Measurements from ENCODE around the gene VTI1A. TPM values are rescaled to one million over a fixed set of nuclear protein-coding genes. Genes with fewer than 3 reads are reported as not detected.

VTI1A gene
- total RNA-seq, 1 donor from 2014 or later, result 33.3 TPM

DNA sequence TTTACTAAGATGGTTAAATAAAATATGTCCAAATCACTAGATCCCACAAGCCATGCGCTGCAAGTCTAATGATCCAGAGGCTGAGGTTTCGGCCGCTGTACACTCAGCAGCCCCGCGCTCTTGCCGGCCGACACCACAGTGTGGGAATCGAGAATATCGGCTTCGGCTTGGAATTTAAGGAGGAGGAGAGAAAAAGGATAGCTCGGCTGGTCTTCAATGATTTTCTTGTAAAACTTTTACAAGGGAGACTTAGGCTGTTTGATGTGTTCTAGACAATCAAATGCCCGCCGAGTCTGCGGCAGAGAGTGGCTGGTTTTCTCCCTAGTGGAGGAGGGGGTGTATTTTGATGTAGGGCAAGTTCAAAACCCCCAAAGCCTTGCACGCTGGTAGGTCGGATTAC lies 384.8 kb downstream of the VTI1A start:
- Histone ChIP-seq H3K4me1 (ENCODE audit: insufficient read depth, low read length) (peaks cover 2% of the 10 kb centered on the region), H3K4me3 (ENCODE audit: insufficient read depth, low read depth, low read length) (no peak overlapping the region), H3K27ac (ENCODE audit: low read depth, low read length) (no peak overlapping the region), H3K36me3 (ENCODE audit: insufficient read depth, low read length) (no peaks in the 10 kb centered on the region), H2AFZ (ENCODE audit: low read depth, low read length) (no peak overlapping the region), H3K79me2 (ENCODE audit: insufficient read depth, low read length) (no peaks in the 10 kb centered on the region), H3K4me2 (ENCODE audit: low read length) (no peak overlapping the region), H3K27me3 (ENCODE audit: insufficient read depth, low read length) (no peaks in the 10 kb centered on the region), H3K9ac (ENCODE audit: low read length) (no peak overlapping the region), H4K20me1 (ENCODE audit: insufficient read depth, low read length) (no peaks in the 10 kb centered on the region), H3K9me3 (ENCODE audit: insufficient read depth, low read depth, low read length) (no peaks in the 10 kb centered on the region)
- Mint-ChIP-seq H3K36me3 (ENCODE audit: low read depth, unreplicated experiment) (peaks cover 6% of the 10 kb centered on the region), H3K9me3 (ENCODE audit: unreplicated experiment) (no peaks in the 10 kb centered on the region), H3K4me1 (ENCODE audit: low read depth, unreplicated experiment) (peaks cover 18% of the 10 kb centered on the region), H3K4me3 (ENCODE audit: unreplicated experiment) (no peak overlapping the region), H3K27ac (ENCODE audit: unreplicated experiment) (no peak overlapping the region), H3K27me3 (ENCODE audit: low read depth, unreplicated experiment) (peaks cover 6% of the 10 kb centered on the region)
- TF ChIP-seq, protein P1, sequence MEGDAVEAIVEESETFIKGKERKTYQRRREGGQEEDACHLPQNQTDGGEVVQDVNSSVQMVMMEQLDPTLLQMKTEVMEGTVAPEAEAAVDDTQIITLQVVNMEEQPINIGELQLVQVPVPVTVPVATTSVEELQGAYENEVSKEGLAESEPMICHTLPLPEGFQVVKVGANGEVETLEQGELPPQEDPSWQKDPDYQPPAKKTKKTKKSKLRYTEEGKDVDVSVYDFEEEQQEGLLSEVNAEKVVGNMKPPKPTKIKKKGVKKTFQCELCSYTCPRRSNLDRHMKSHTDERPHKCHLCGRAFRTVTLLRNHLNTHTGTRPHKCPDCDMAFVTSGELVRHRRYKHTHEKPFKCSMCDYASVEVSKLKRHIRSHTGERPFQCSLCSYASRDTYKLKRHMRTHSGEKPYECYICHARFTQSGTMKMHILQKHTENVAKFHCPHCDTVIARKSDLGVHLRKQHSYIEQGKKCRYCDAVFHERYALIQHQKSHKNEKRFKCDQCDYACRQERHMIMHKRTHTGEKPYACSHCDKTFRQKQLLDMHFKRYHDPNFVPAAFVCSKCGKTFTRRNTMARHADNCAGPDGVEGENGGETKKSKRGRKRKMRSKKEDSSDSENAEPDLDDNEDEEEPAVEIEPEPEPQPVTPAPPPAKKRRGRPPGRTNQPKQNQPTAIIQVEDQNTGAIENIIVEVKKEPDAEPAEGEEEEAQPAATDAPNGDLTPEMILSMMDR (IDR thresholded peaks at IDR 0.05; ENCODE audit: insufficient read depth, low read depth, low read length), result no peak
- TF ChIP-seq EZH2 (IDR thresholded peaks at IDR 0.05; ENCODE audit: insufficient read depth, low read length), result no peak
- no peak for DNase-seq (ENCODE audit: low read depth)
- FAIRE-seq, result no peak

DNA sequence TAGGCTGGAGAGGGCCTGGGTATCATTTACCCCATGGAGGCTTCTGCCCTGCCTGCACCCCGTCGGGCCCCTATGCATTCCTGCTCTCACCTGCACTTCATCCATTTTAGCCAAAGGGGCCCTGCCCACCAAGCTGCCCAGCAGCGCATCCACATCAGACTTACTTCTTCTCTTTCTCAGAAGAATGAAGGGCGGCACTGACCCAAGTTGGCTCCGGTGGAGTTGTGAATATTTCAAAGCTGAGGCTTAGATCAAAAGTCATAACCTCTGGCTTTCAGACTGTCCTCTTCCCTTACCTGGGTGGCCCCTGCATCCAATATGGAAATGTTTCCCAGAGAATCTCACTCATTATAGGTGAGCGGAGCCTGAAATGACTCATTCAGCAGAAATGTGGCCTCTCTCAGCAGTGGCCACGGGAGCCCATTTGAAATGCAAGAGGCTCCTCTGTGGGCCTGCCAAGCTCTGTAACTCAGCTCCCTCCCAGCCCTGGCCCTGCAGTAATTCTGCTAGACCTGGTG lies 385.4 kb downstream of the VTI1A start:
- H3K27ac ChIP-seq (ENCODE audit: low read depth, low read length), result no peak overlapping the region
- H4K20me1 ChIP-seq (ENCODE audit: insufficient read depth, low read length), result no peaks in the 10 kb centered on the region
- no peaks in the 10 kb centered on the region for H3K27me3 ChIP-seq (ENCODE audit: insufficient read depth, low read length)
- Mint-ChIP-seq H3K36me3 (ENCODE audit: low read depth, unreplicated experiment) (peaks cover 6% of the 10 kb centered on the region), H3K27me3 (ENCODE audit: low read depth, unreplicated experiment) (peaks cover 6% of the 10 kb centered on the region), H3K4me3 (ENCODE audit: unreplicated experiment) (no peak overlapping the region), H3K4me1 (ENCODE audit: low read depth, unreplicated experiment) (peaks cover 18% of the 10 kb centered on the region), H3K9me3 (ENCODE audit: unreplicated experiment) (no peaks in the 10 kb centered on the region), H3K27ac (ENCODE audit: unreplicated experiment) (no peak overlapping the region)
- no peak overlapping the region for H3K9ac ChIP-seq (ENCODE audit: low read length)
- H2AFZ ChIP-seq (ENCODE audit: low read depth, low read length), result no peak overlapping the region
- no peak overlapping the region for H3K4me2 ChIP-seq (ENCODE audit: low read length)
- no peaks in the 10 kb centered on the region for H3K9me3 ChIP-seq (ENCODE audit: insufficient read depth, low read depth, low read length)
- peaks cover 2% of the 10 kb centered on the region for H3K4me1 ChIP-seq (ENCODE audit: insufficient read depth, low read length)
- FAIRE-seq (no peak), DNase-seq (ENCODE audit: low read depth) (peak; percentile 15)
- H3K4me3 ChIP-seq (ENCODE audit: insufficient read depth, low read depth, low read length), result no peak overlapping the region
- no peaks in the 10 kb centered on the region for H3K36me3 ChIP-seq (ENCODE audit: insufficient read depth, low read length)
- no peaks in the 10 kb centered on the region for H3K79me2 ChIP-seq (ENCODE audit: insufficient read depth, low read length)
- TF ChIP-seq, protein P1 (IDR thresholded peaks at IDR 0.05; ENCODE audit: insufficient read depth, low read depth, low read length), result no peak
- no peak for TF ChIP-seq EZH2 (IDR thresholded peaks at IDR 0.05; ENCODE audit: insufficient read depth, low read length)

DNA sequence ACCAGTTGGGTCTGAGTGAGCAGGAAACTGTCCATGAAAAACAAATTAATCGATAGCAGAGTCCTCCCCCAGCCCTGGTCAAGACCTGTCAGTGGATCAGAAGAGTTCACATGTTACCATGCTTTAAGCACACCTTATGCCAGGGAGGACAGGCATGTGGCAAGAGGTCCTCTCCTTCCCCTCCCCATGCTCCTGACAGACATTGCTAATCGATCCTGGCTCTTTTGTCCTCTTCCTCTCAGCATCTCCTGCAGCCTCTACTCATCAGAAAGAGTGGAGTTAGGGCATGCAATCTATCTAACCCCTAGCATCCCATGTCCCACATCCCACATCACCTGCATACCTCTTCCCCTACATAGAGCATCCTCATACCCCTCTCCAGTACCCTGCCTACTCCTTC lies 385.9 kb downstream of the VTI1A start:
- Mint-ChIP-seq H3K27me3 (ENCODE audit: low read depth, unreplicated experiment) (peaks cover 6% of the 10 kb centered on the region), H3K9me3 (ENCODE audit: unreplicated experiment) (peaks cover 2% of the 10 kb centered on the region), H3K4me3 (ENCODE audit: unreplicated experiment) (no peak overlapping the region), H3K27ac (ENCODE audit: unreplicated experiment) (peak overlapping the region; percentile 14), H3K4me1 (ENCODE audit: low read depth, unreplicated experiment) (peaks cover 18% of the 10 kb centered on the region), H3K36me3 (ENCODE audit: low read depth, unreplicated experiment) (peaks cover 6% of the 10 kb centered on the region)
- H2AFZ ChIP-seq (ENCODE audit: low read depth, low read length), result no peak overlapping the region
- no peak for DNase-seq (ENCODE audit: low read depth)
- TF ChIP-seq, protein P1 (IDR thresholded peaks at IDR 0.05; ENCODE audit: insufficient read depth, low read depth, low read length), result no peak
- TF ChIP-seq EZH2 (IDR thresholded peaks at IDR 0.05; ENCODE audit: insufficient read depth, low read length), result no peak
- no peaks in the 10 kb centered on the region for H3K9me3 ChIP-seq (ENCODE audit: insufficient read depth, low read depth, low read length)
- H3K4me3 ChIP-seq (ENCODE audit: insufficient read depth, low read depth, low read length), result no peak overlapping the region
- no peaks in the 10 kb centered on the region for H3K36me3 ChIP-seq (ENCODE audit: insufficient read depth, low read length)
- peaks cover 2% of the 10 kb centered on the region for H3K4me1 ChIP-seq (ENCODE audit: insufficient read depth, low read length)
- no peaks in the 10 kb centered on the region for H3K27me3 ChIP-seq (ENCODE audit: insufficient read depth, low read length)
- H3K79me2 ChIP-seq (ENCODE audit: insufficient read depth, low read length), result no peaks in the 10 kb centered on the region
- H3K9ac ChIP-seq (ENCODE audit: low read length), result no peak overlapping the region
- H3K27ac ChIP-seq (ENCODE audit: low read depth, low read length), result no peak overlapping the region
- FAIRE-seq, result no peak
- no peaks in the 10 kb centered on the region for H4K20me1 ChIP-seq (ENCODE audit: insufficient read depth, low read length)
- no peak overlapping the region for H3K4me2 ChIP-seq (ENCODE audit: low read length)

All from astrocyte (in vitro differentiated cells and primary cell).